ENCODE data around the gene LATS1.

The LATS1 gene

GRCh38 chr6:149651056-149651455 lies 66.8 kb downstream of the LATS1 start:
- TF ChIP-seq POLR2A (IDR thresholded peaks at IDR 0.05; ENCODE audit: low read length) = no peak
- TF ChIP-seq GATA1 (IDR thresholded peaks at IDR 0.05; ENCODE audit: low read depth, low read length) = no peak
- no peak for DNase-seq

- TF ChIP-seq POLR2A (IDR thresholded peaks at IDR 0.05; ENCODE audit: low read length) (peak; percentile 85), GATA1 (IDR thresholded peaks at IDR 0.05; ENCODE audit: low read depth, low read length) (no peak)
- peak; percentile 96 for DNase-seq
Measured at GRCh38 chr6:149648148-149649145, 69.5 kb downstream of the LATS1 start, which contains the start of gene KATNA1. Gene KATNA1 (minus strand): TSS chr6:149648714. CDS start chr6:149638547, 10,167 bp downstream.

- DNase-seq = peak; percentile 61 to 82
- peak; percentile 16 for TF ChIP-seq GATA1 (IDR thresholded peaks at IDR 0.05; ENCODE audit: low read depth, low read length)
- TF ChIP-seq POLR2A (IDR thresholded peaks at IDR 0.05; ENCODE audit: low read length) = no peak
Measured at GRCh38 chr6:149646599-149646998, 71.3 kb downstream of the LATS1 start.

GRCh38 chr6:149642829-149643580 lies 74.9 kb downstream of the LATS1 start:
- no peak for DNase-seq

GRCh38 chr6:149636124-149636523 lies 81.8 kb downstream of the LATS1 start:
- DNase-seq = no peak
- no peak for TF ChIP-seq POLR2A (IDR thresholded peaks at IDR 0.05; ENCODE audit: low read length)
- TF ChIP-seq GATA1 (IDR thresholded peaks at IDR 0.05; ENCODE audit: low read depth, low read length) = no peak

More at GRCh38 chr6:149642829-149643580, 74.9 kb downstream of the LATS1 start:
- no peak for TF ChIP-seq POLR2A (IDR thresholded peaks at IDR 0.05; ENCODE audit: low read length)

GRCh38 chr6:149634315-149634714 lies 83.6 kb downstream of the LATS1 start:
- no peak for DNase-seq

GRCh38 chr6:149628875-149629510 lies 88.9 kb downstream of the LATS1 start:
- no peak for DNase-seq
- no peak for TF ChIP-seq GATA1 (IDR thresholded peaks at IDR 0.05; ENCODE audit: low read depth, low read length)
- TF ChIP-seq POLR2A (IDR thresholded peaks at IDR 0.05; ENCODE audit: low read length) = no peak

More at GRCh38 chr6:149634315-149634714, 83.6 kb downstream of the LATS1 start:
- TF ChIP-seq GATA1 (IDR thresholded peaks at IDR 0.05; ENCODE audit: low read depth, low read length) (no peak), POLR2A (IDR thresholded peaks at IDR 0.05; ENCODE audit: low read length) (no peak)

- TF ChIP-seq GATA1 (IDR thresholded peaks at IDR 0.05; ENCODE audit: low read depth, low read length) (no peak), POLR2A (IDR thresholded peaks at IDR 0.05; ENCODE audit: low read length) (no peak)
- no peak for DNase-seq
Measured at GRCh38 chr6:149627672-149628071, 90.2 kb downstream of the LATS1 start.

GRCh38 chr6:149615805-149616204 lies 102.1 kb downstream of the LATS1 start:
- TF ChIP-seq GATA1 (IDR thresholded peaks at IDR 0.05; ENCODE audit: low read depth, low read length) (no peak), POLR2A (IDR thresholded peaks at IDR 0.05; ENCODE audit: low read length) (no peak)
- no peak for DNase-seq

- no peak for TF ChIP-seq GATA1 (IDR thresholded peaks at IDR 0.05; ENCODE audit: low read depth, low read length)
- no peak for TF ChIP-seq POLR2A (IDR thresholded peaks at IDR 0.05; ENCODE audit: low read length)
- no peak for DNase-seq
Measured at GRCh38 chr6:149614337-149614736, 103.6 kb downstream of the LATS1 start.

GRCh38 chr6:149608381-149608982 lies 109.4 kb downstream of the LATS1 start:
- TF ChIP-seq GATA1 (IDR thresholded peaks at IDR 0.05; ENCODE audit: low read depth, low read length) (no peak), POLR2A (IDR thresholded peaks at IDR 0.05; ENCODE audit: low read length) (no peak)
- DNase-seq = no peak
